HCT116 (cell line): ENCODE results near the gene ROBO1. TPM values are rescaled to one million over a fixed set of nuclear protein-coding genes. Genes with fewer than 3 reads are reported as not detected.

ENCODE experiments used
- ATAC-seq: fragments of 200-7000 bp; cut with Tn5 transposase; 2 replicates; pipeline ENCODE4 v1.9.1; 2020; ENCODE audit warnings: mild to moderate bottlenecking, moderate library complexity
- BruUV-seq: library from RNA; stranded (reverse); fragments of 400-500 nt; replicated peaks from 2 replicates; lab custom pipeline; 2021; lab: Mats Ljungman, UMichigan
- CTCF ChIA-PET: fragments of 300-600 bp; sonication (Branson Sonifier 250); formaldehyde crosslinking; loops from one replicate; lab custom pipeline; 2021; ENCODE audit warnings: antibody characterized with exemption; lab: Charles Lee
- POLR2A ChIA-PET: fragments of 300-600, 350-600 bp; sonication (Branson Sonifier 250); formaldehyde crosslinking; loops from one replicate; lab custom pipeline; 2021; ENCODE audit warnings: antibody characterized with exemption; lab: Charles Lee
- RAD21 ChIA-PET, 2 experiments: fragments of 300-600 bp; sonication (Branson Sonifier 250); formaldehyde crosslinking; loops; one replicate each; lab custom pipeline; 2023; ENCODE audit warnings: low total read pairs in 2 of 2; ENCODE audit not compliant: uncharacterized antibody in 2 of 2, unreplicated experiment in 2 of 2, low non-redundant PET in 1 of 2; lab: Charles Lee
- DNase-seq: peaks from one replicate; pipeline ENCODE4 v3.0.0-alpha.2; 2010; ENCODE audit warnings: low read depth, low spot score
- H2AFZ ChIP-seq: fragments of 200-600 bp; shearing (Covaris generic), sonication (generic); 2 replicates; pipeline ENCODE4 v1.6.1; 2017; ENCODE audit warnings: low read depth, mixed run types, mixed read lengths, antibody characterized with exemption, low read length; ENCODE audit not compliant: poor library complexity, severe bottlenecking
- H3K27ac ChIP-seq: 2 replicates; pipeline ENCODE4 v1.5.1; 2012; ENCODE audit warnings: low read depth, low read length
- H3K27me3 ChIP-seq: fragments of 200-600 bp; sonication (generic); 2 replicates; pipeline ENCODE4 v1.6.1; 2016; ENCODE audit warnings: mixed run types, low read length, mixed read lengths; ENCODE audit not compliant: insufficient read depth
- H3K36me3 ChIP-seq, 2 experiments: fragments of 200-500 bp in 1 of 2; fragments of 200-600 bp in 1 of 2; sonication (Bioruptor generic) in 1 of 2; sonication (generic) in 1 of 2; 2 replicates each; pipeline versions ENCODE4 v1.5.1 to v1.6.1; 2014 to 2016; ENCODE audit warnings: low read length in 2 of 2, inconsistent platforms in 1 of 2, mixed read lengths in 1 of 2, mixed run types in 1 of 2; ENCODE audit not compliant: insufficient read depth in 2 of 2, control insufficient read depth in 1 of 2
- H3K4me1 ChIP-seq, 2 experiments: fragments of 200-600 bp in 1 of 2; sonication (generic) in 1 of 2; 2 replicates each; pipeline versions ENCODE4 v1.5.1 to v1.6.1; 2012 to 2017; ENCODE audit warnings: low read length in 2 of 2, inconsistent platforms in 1 of 2, mild to moderate bottlenecking in 1 of 2, mixed read lengths in 1 of 2, mixed run types in 1 of 2, moderate library complexity in 1 of 2; ENCODE audit not compliant: insufficient read depth in 2 of 2, control insufficient read depth in 1 of 2
- H3K4me2 ChIP-seq: fragments of 200-600 bp; sonication (generic); 2 replicates; pipeline ENCODE4 v1.6.1; 2017; ENCODE audit warnings: mixed run types, low read length, mixed read lengths
- H3K4me3 ChIP-seq, 2 experiments: fragments of 200-600 bp in 1 of 2; sonication (generic) in 1 of 2; replicated peaks in 1 of 2; 2 replicates each; pipeline ENCODE4 v1.5.1; 2011 to 2016; ENCODE audit warnings: low read length in 2 of 2, control low read depth in 1 of 2, low read depth in 1 of 2, mild to moderate bottlenecking in 1 of 2, mixed read lengths in 1 of 2, mixed run types in 1 of 2
- H3K79me2 ChIP-seq: fragments of 200-600 bp; sonication (generic); 2 replicates; pipeline ENCODE4 v1.6.1; 2017; ENCODE audit warnings: mild to moderate bottlenecking, mixed run types, low read length, moderate library complexity, mixed read lengths; ENCODE audit not compliant: insufficient read depth
- H3K9ac ChIP-seq: fragments of 200-600 bp; sonication (generic); 2 replicates; pipeline ENCODE4 v1.6.1; 2016; ENCODE audit warnings: low read length, mixed read lengths
- H3K9me2 ChIP-seq: fragments of 200-600 bp; sonication (generic), shearing (Covaris generic); 2 replicates; pipeline ENCODE4 v1.6.1; 2017; ENCODE audit warnings: mixed run types, mild to moderate bottlenecking, moderate library complexity; ENCODE audit not compliant: insufficient read depth
- H3K9me3 ChIP-seq, 2 experiments: fragments of 200-500 bp in 1 of 2; fragments of 200-600 bp in 1 of 2; sonication (Bioruptor generic) in 1 of 2; sonication (generic) in 1 of 2; 2 replicates each; pipeline ENCODE4 v1.6.1; 2014 to 2017; ENCODE audit warnings: low read length in 2 of 2, mixed read lengths in 2 of 2, inconsistent platforms in 1 of 2, low read depth in 1 of 2, mild to moderate bottlenecking in 1 of 2, mixed run types in 1 of 2, moderate library complexity in 1 of 2; ENCODE audit not compliant: control insufficient read depth in 1 of 2, insufficient read depth in 1 of 2
- H4K20me1 ChIP-seq: fragments of 200-600 bp; sonication (generic), shearing (Covaris generic); 2 replicates; pipeline ENCODE4 v1.6.1; 2017; ENCODE audit warnings: mixed run types, mild to moderate bottlenecking, moderate library complexity; ENCODE audit not compliant: insufficient read depth
- FOSL1 ChIP-seq: IDR thresholded peaks from 2 replicates; pipeline ENCODE4 v1.6.1; 2012; ENCODE audit warnings: low read depth
- POLR2A ChIP-seq: IDR thresholded peaks from 2 replicates; pipeline ENCODE4 v1.7.0; 2011; ENCODE audit warnings: borderline replicate concordance; ENCODE audit not compliant: insufficient read depth, insufficient read length; ENCODE audit errors: extremely low read depth
- SRF ChIP-seq: IDR thresholded peaks from 2 replicates; pipeline ENCODE4 v1.6.1; 2012; ENCODE audit warnings: low read depth
- ZFX ChIP-seq: fragments of 450-650 bp; IDR thresholded peaks from 2 replicates; pipeline ENCODE4 v1.6.1; 2017
- intact Hi-C: fragments of 100-400 bp; cut with micrococcal nuclease; formaldehyde crosslinking; loops from 2 replicates; pipeline ENCODE4 v1.10.0; 2022
- total RNA-seq: library from RNA; stranded (reverse); gene quantifications from one replicate; pipeline ENCODE4 v1.2.1, GENCODE V29; 2021; ENCODE audit not compliant: unreplicated experiment
- TF ChIP-seq, protein P1 (sequence below): IDR thresholded peaks from 2 replicates; pipeline ENCODE4 v1.6.1; 2011; ENCODE audit warnings: mild to moderate bottlenecking, low read length, moderate library complexity; ENCODE audit not compliant: insufficient replicate concordance; ENCODE audit errors: extremely low read depth
- TF ChIP-seq, protein P2 (sequence below), 3 experiments: fragments of 200-600 bp in 1 of 3; sonication (generic) in 1 of 3; IDR thresholded peaks in 2 of 3; conservative IDR thresholded peaks in 1 of 3; 2 replicates each; pipeline ENCODE4 v1.5.1; 2012 to 2017; ENCODE audit warnings: low read depth in 2 of 3, low read length in 2 of 3, antibody characterized with exemption in 1 of 3, borderline replicate concordance in 1 of 3, control low read depth in 1 of 3, mild to moderate bottlenecking in 1 of 3, mixed read lengths in 1 of 3, mixed run types in 1 of 3, moderate library complexity in 1 of 3; ENCODE audit not compliant: insufficient read depth in 1 of 3

ROBO1 gene
- total RNA-seq, 1 experiment from 2014 or later: 0.27 TPM

DNA sequence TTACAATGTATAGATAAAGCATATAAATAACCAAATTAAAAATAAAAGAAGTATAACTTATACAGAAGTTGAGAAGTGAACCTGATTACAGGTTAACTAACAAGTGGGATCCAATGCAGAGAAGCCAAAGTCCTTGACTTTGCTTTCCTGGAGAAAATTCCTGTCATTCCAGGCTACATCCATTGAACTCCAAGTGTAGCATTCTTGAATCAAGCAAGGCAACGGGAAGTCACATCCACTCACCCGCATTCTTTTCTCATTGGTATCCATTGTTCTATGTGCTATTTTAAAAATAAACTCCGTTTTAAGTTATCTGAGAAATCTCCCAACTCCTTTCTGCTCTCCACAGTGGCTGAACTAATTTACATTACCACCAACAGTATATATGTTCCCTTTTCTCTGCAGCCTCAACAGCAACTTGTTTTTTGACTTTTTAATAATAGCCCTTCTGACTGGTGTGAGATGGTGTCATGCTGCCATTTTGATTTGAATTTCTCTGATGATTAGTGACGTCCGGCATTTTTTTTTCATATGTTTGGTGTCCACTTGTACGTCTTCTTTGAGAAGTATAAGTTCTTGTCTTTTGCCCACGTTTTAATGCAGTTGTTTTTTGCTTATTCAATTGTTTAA lies 534.3 kb downstream of the ROBO1 start:
- H2AFZ ChIP-seq: no peak overlapping the region
- no peaks in the 10 kb centered on the region for H3K36me3 ChIP-seq
- no peaks in the 10 kb centered on the region for H3K79me2 ChIP-seq
- ChIA-PET RAD21 (no interaction called here), POLR2A (no interaction called here), CTCF (no interaction called here)
- H3K9ac ChIP-seq: no peak overlapping the region
- no peaks in the 10 kb centered on the region for H3K9me2 ChIP-seq
- peaks cover 14 to 18% of the 10 kb centered on the region in 2 experiments; a peak in 3 of 4 replicates for H3K9me3 ChIP-seq
- intact Hi-C loops: no loop called here
- ATAC-seq (no peak), DNase-seq (no peak)
- BruUV-seq: no TSS peak
- no peaks in the 10 kb centered on the region for H3K27me3 ChIP-seq
- H3K27ac ChIP-seq: no peak overlapping the region
- no peak overlapping the region for H3K4me2 ChIP-seq
- H4K20me1 ChIP-seq: no peaks in the 10 kb centered on the region
- H3K4me1 ChIP-seq: no peaks in the 10 kb centered on the region
- no peak overlapping the region for H3K4me3 ChIP-seq
- TF ChIP-seq ZFX (no peak), FOSL1 (no peak), POLR2A (no peak), SRF (no peak)
- TF ChIP-seq, protein P1, sequence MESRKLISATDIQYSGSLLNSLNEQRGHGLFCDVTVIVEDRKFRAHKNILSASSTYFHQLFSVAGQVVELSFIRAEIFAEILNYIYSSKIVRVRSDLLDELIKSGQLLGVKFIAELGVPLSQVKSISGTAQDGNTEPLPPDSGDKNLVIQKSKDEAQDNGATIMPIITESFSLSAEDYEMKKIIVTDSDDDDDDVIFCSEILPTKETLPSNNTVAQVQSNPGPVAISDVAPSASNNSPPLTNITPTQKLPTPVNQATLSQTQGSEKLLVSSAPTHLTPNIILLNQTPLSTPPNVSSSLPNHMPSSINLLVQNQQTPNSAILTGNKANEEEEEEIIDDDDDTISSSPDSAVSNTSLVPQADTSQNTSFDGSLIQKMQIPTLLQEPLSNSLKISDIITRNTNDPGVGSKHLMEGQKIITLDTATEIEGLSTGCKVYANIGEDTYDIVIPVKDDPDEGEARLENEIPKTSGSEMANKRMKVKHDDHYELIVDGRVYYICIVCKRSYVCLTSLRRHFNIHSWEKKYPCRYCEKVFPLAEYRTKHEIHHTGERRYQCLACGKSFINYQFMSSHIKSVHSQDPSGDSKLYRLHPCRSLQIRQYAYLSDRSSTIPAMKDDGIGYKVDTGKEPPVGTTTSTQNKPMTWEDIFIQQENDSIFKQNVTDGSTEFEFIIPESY: no peak
- TF ChIP-seq, protein P2, sequence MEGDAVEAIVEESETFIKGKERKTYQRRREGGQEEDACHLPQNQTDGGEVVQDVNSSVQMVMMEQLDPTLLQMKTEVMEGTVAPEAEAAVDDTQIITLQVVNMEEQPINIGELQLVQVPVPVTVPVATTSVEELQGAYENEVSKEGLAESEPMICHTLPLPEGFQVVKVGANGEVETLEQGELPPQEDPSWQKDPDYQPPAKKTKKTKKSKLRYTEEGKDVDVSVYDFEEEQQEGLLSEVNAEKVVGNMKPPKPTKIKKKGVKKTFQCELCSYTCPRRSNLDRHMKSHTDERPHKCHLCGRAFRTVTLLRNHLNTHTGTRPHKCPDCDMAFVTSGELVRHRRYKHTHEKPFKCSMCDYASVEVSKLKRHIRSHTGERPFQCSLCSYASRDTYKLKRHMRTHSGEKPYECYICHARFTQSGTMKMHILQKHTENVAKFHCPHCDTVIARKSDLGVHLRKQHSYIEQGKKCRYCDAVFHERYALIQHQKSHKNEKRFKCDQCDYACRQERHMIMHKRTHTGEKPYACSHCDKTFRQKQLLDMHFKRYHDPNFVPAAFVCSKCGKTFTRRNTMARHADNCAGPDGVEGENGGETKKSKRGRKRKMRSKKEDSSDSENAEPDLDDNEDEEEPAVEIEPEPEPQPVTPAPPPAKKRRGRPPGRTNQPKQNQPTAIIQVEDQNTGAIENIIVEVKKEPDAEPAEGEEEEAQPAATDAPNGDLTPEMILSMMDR (IDR thresholded peaks at IDR 0.05 in 2 of 3, conservative IDR thresholded peaks at IDR 0.05 in 1 of 3; ENCODE audit: borderline replicate concordance in 1 of 3, insufficient read depth in 1 of 3, low read depth in 2 of 3, low read length in 2 of 3): no peak
